ENCODE data around the gene PANK3.

Gene PANK3

GRCh38 chr5:168502563-168503237 is 76.5 kb downstream of the PANK3 start:
- H3K36me3 ChIP-seq (ENCODE audit: insufficient read depth, low read length): peaks cover 69% of the 10 kb centered on the region
- H3K9me3 ChIP-seq (replicated peaks; ENCODE audit: low read length): no peaks in the 10 kb centered on the region
- H3K27me3 ChIP-seq (ENCODE audit: control insufficient read depth, insufficient read depth, low read length): no peaks in the 10 kb centered on the region
- H3K4me2 ChIP-seq (ENCODE audit: low read length): no peak overlapping the region
- no peak overlapping the region for H3K4me3 ChIP-seq (ENCODE audit: low read length)
- no peaks in the 10 kb centered on the region for H3K4me1 ChIP-seq (ENCODE audit: control insufficient read depth, insufficient read depth, low read length)
- H3K9ac ChIP-seq (ENCODE audit: low read depth, low read length): no peak overlapping the region

Small RNA genes within 50 kb of the gene (small RNA-seq; reads per million reads assigned to genes)
- 18.4 reads per million, percentile 93 among the genes with 10 or more reads in this experiment for gene MIR103A1

Measured in skeletal muscle satellite cell (primary cell).